NCI-H446 treated with DMSO at 0.1 percent for 48 hours (cell line): ENCODE results near the gene SLC25A33.
A peak's percentile ranks its signal among the peaks of the same experiment; 100 is the strongest.
"Not testable (repeated sequence)": the region's sequence is repeated elsewhere in the genome, so short reads cannot be mapped to it uniquely, and the experiment has no call there.

ENCODE experiments used
- DNase-seq: peaks from one replicate; lab custom pipeline; 2025; lab: John Stamatoyannopoulos, UW

SLC25A33 gene, protein sequence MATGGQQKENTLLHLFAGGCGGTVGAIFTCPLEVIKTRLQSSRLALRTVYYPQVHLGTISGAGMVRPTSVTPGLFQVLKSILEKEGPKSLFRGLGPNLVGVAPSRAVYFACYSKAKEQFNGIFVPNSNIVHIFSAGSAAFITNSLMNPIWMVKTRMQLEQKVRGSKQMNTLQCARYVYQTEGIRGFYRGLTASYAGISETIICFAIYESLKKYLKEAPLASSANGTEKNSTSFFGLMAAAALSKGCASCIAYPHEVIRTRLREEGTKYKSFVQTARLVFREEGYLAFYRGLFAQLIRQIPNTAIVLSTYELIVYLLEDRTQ

DNA sequence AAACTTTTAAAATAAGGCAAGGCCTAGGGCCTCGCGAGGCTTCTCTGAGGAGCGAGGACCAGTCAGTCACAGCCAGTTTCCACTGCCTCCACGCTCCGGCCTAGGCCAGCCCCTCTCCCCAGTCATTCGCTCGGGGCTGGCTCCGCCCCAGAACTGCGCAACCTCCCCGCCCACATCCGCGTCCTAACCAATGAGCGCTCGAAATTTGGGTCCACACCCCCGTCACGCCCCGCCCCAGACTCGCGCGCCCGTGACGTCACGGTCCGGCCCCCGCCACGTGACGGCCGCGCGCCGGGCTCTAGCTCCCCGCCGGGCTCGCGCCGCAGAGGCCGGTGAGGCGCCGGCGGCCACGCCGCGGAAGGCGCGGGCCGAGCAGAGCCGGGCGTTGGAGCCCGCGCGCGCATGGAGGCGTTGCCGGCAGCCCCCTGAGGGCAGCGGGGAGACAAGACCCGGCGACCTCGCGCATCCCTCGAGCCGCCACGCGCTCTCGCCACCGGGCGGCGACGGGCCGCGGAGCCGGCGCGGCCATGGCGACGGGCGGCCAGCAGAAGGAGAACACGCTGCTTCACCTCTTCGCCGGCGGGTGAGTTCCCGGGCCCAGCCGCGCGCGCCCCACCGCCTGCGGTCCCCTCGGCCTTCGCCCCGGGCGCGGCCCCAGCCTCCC is at the start of gene SLC25A33:
Gene SLC25A33 (plus strand): TSS at position 301 of the 664 bp plus-strand sequence. CDS start 227 bp downstream, at position 528.
- peak; percentile 93 for DNase-seq

DNA sequence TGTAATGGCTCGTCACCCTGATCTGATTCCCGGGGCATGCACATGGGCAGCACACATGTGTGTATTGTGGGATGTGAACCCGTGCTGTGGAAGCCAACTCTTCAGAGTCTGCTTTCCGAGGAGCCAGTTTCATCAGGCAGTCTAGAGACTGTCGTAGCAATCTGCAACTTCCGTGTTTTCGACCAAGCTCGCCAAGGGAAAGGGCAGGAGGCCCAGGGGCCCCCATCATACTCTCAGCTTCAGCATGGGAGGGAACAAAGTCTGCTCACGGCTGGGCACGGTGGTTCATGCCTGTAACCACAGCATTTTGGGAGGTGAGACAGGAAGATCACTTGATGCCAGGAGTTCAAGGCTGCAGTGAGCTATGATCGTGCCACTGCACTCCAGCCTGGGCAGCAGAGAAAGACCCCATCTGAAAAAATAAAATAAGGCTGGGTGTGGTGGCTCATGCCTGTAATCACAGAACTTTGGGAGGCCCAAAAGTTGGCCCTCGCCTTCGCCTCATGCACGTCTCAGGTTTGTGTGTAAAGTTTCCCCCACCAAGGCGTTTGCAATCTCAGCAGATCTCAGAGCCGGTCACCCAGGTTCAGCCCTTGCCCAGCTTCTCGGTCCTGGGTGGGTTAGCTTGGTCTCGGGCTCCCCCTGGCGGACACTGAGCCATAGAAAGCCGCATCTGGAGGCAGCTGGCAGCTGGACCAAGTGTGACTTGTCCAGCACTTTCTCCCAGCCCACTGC is 48.5 kb upstream of the SLC25A33 start:
- DNase-seq = no peak

DNA sequence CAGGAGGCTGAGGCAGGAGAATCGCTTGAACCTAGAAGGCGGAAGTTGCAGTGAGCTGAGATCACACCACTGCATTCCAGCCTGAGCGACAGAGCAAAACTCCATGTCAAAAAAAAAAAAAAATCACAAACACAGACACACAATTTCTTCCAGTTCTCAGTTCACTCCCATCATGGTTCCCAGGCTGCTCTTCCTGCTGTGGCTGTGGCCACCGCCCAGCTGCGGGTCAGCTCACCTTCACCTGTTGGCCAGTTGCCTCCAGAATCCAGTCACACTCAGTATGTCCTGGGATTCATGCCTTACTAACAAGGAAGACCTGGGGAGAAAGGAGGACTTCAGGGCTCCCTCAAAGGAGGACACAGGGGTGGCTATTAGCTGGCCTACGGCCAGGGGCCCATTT is 45.9 kb upstream of the SLC25A33 start:
- DNase-seq = no peak

DNA sequence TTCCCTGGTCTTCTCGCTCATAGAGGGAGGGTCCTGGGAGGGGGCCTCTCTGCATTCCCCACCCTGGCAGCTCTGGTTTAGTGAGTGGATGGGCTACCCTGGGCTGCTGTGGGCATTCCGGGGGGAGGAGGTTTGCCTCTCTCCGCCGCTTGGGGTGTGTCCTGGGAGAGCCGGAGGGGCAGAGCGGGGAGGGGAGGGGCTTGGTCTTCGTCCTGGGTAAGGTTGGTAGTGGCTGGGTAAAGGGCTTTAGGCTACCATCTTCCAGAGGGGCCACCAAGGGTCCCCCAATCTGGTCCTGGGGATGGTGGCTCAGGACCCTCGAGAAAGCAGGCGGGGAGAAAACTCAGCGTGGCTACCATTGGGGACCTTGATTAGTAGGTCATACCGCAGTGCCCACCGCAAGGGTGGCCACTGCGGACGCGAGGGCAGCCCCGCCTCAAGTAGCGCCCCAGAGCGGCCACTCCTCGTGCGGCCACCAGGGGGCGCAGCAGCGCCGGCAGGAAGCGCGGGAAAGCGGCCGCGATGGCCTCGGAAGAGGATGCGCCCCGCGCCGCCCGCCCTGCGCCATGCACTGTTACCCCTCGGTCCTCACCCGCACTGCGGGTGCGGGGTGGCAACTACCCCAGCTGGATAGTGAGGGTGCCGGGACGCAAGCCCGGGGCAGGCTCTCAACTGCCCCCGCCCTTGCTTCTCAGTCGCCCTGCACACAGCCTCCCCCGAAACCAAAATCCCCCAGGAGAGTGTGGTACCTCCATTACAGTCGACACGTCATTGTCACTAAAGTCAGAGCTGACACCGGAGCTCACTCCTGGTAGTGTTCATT is 44.1 kb upstream of the SLC25A33 start:
- DNase-seq = peak; percentile 11

DNA sequence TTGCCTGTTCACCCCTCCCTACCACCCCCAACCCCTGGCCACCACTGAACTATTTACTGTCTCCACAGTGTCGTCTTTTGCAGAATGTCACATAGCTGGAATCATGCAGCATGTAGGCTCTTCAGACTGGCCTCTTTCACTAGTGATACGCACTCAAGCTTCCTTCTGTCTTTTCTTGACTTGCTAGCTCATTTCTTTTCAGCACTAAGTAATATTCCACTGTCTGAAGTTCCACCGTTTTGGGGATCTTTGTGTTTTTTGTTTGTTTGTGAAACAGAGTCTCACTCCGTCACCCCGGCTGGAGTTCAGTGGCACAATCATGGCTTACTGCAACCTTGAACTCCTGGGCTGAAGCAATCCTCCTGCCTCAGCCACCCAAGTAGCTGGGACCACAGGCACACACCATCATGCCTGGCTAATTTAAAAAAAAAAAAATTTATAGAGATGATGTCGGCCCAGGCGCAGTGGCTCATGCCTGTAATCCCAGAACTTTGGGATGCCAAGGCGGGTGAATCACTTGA is 43.4 kb upstream of the SLC25A33 start:
- no peak for DNase-seq

DNA sequence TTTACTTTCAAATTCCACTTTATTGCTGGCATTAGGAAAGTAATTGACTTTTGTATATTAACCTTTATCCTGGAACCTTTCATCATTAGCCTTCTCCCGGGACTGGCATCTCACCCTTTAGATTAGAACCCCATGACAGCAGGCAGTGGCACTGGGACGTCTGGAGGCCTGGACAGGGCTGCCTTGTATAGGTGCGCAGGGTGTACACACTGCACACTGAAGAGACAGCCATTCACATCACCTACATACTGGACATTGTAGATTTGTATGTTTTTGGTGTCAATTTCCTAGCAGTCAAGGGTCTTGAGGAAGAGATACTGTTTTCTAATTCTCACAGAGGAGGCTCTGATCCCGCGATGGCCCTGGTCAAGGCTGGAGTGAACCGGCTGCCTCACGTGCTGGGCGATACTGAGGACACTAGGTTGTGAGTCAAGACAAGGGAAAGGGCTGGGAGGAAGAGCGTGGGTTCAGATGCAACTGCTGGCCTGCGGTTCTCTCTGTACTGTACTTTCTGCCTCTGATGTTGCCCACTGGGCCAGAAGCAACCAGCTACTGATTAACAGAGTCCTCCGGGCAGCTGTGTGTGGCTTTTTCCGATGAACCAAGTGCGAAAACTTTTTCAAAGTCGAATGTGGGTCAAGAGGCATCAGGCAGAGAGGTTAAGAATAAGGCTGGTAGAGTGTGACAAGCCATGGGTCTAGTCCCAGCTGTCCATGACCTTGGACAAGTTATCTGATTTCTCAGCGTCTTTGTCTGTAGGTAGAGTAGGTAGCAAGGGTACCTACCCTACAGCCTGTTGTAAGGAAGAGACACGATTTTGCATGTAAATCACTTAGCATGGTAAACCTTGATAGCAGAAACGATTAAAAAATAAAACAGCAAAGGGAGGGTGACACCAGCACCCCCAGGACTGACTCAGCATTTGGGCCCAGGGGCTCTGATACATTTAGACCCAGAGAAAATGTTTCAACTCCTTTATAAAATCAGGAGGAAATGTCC is 38.2 kb upstream of the SLC25A33 start:
- no peak for DNase-seq

DNA sequence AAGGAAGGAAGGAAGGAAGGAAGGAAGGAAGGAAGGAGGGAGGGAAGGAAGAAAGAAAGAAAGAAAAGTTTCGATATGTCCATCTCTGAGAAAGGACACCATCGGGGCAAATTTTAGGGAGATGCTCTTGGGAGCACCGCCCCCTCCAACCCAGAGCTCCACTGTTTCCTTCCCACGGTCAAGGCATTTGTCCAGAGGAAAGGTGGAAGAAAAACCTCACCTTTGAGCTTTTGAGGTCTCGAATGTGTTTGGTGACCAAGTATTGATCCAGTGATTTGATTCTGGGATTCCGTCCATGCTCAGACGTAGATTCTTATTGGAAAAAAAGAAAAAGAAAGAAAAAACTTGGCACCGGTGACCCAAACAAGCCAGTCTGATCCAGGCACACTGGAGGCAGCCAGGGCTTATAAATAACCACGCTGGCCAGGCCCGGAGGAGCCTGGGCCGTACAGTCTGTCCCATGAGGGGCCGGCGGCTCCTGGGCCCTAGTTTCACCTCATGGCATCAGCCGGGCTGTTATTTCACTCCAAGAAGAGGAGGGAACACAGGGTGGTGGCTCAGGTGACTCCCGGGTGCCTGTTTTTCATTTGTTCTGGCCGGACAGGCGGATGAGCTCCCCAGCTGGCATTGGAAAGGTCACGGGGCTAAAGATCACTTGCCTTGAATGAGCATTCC is 36.1 kb upstream of the SLC25A33 start:
- DNase-seq = no peak

DNA sequence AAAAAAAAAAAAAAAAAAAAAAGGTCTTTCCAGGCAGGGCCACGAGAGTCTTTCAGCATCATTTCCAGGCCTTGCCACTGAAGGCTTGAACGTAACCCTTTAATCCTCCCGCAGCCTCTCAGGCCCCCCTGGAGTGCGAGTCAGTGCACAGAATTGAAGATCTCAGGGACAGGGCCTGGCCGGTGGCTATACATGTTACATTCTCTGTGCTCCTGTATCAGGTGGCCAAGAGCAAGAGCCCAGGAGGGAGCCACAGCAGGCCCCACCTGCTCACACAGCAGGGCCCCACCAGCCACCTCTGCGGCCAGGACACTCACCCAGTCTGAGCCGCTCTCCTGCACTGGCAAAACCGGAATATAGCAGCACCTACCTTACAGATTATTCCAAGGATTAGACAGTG is 34.1 kb upstream of the SLC25A33 start:
- no peak for DNase-seq

DNA sequence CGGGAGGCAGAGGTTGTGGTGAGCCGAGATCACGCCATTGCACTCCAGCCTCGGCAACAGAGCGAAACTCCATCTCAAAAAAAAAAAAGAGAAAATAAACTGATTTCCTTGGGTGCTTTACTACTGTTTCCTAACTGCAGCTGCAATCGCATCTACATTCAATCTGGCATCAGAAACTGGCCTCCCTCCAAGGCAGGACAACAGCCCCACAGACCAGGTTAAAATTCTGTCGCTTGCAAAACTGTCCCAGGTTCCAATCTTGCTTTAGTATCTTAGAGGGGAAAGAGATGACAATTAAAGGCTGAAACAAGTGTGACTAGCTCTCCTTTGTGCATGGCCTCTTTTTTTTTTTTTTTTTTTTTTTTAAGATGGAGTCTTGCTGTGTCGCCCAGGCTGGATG is 32.4 kb upstream of the SLC25A33 start:
- DNase-seq = no peak

DNA sequence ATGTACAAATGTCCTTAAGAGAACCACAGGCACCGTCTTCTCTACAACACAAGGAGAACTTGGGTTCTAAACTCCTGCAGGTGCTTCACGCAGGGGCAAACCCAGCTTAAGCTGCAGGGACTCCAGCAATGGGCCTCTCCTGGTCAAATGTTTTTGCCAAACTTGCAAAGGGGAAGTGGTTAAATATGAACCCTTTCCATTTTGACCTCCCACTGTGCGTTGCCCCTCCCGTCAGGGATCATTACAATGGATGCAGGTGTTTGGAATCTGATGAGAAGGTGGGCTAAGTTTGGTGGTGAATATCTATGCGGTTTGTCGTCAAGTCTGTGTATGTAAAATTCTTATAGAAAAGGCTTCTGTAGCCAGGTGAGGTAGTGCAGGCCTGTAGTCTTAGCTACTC is 29.1 kb upstream of the SLC25A33 start:
- DNase-seq = no peak

DNA sequence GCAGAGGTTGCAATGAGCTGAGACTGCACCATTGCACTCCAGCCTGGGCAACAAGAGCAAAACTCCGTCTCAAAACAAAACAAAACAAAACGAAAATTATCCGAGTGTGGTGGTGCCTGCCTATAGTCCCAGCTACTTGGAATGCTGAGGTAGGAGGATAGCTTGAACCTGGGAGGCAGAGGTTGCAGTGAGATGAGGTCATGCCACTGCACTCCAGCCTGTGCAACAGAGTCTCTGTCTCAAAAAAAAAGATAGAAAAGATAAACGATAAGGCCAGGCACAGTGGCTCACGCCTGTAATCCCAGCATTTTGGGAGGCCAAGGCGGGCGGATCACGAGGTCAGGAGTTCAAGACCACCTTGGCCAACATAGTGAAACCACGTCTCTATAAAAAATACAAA is 23.7 kb upstream of the SLC25A33 start:
- not testable (repeated sequence) for DNase-seq

DNA sequence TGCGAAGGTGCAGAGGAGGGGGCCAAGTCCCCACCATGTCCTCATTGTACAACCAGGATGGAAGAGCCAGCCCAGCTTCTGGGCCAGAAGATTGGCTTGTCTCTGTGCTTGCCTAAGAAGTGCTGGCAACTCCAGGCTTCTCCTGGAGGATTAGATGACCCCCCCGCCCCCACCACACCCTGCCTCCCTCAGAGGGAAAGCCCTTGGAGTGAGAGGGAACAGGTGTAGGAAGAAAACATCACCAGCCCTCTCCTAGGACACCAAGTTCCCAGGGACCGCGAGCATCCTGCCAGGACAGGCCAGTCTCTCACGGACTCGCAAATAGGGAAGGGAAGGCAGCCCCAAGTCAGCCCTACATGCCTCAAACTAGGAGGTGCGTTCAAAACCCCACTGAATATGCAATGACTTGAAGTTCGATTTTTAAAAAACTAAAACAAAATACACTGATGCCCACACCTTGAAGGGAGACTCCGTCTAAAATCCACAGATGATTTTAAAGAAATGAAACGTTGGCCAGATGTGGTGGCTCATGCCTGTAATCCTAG is 20.7 kb upstream of the SLC25A33 start:
- no peak for DNase-seq

DNA sequence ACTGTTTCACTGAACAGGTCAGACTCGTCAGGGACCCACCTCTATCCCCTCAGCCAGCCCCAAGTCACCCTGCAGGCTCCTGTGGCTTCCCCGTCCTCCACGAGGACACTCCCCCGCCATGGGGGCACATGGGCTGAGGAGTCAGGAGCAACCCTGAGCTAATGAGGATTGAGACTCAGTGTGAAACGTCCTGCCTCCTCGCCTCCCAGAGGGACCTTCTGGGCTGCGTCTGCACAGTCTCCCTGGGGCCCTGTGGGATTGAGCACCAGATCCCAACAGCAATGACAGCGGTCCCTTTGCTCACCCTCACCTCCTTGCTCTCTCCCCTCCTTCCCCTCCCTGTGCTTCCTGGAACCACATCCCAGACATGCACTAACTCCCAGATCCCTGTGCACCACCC is 18.9 kb upstream of the SLC25A33 start:
- DNase-seq = no peak

DNA sequence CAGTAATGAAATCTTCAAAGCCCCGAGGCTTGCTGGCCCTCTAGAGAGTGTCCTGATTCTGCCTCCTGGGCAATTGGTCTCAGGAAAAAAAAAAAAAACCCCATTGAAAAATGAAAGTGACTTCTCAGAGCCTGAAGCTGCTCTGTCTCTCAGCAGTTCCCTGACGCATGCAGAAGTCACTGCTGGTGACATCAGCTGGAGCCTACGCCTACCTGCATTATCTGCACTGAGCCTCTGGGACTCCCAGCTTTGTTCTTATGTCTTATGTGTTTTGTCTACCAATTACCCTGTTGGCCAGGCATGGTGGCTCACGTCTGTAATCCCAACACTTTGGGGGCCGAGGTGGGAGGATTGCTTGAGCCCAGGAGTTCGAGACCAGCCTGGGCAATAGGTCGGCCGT is 10.1 kb upstream of the SLC25A33 start:
- no peak for DNase-seq

DNA sequence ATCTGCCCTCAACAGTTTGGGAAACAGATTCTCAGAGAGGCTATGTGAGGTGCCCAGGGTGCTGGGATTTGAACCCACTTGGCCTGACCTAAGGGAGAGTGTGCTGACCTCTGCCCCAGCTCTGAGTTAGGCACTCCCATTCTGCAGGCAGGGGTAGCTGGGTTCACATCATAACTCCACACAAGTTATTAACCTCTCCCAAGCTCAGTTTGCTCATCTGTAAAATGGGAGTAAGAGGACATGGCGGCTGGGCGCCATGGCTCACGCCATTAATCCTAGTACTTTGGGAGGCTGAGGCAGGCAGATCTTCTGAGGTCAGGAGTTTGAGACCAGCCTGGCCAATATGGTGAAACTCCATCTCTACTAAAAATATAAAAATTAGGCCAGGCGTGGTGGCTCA is 8.9 kb upstream of the SLC25A33 start:
- no peak for DNase-seq

DNA sequence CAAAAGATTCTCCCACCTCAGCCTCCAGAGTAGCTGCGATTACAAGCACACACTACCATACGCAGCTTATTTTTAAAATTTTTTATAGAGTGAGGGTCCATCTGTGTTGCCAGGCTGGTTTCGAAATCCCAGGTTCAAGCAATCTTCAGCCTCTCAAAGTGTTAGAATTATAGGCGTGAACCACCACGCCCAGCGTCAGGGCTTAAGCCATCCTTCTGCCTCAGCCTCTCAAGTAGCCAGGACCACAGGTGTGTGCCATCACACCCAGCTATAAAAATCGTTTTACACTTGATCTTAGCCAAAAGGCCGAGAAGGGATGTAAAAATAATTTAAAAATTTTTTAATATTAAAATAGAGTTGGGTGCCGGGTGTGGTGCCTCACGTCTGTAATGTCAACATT is 4.3 kb upstream of the SLC25A33 start:
- no peak for DNase-seq

DNA sequence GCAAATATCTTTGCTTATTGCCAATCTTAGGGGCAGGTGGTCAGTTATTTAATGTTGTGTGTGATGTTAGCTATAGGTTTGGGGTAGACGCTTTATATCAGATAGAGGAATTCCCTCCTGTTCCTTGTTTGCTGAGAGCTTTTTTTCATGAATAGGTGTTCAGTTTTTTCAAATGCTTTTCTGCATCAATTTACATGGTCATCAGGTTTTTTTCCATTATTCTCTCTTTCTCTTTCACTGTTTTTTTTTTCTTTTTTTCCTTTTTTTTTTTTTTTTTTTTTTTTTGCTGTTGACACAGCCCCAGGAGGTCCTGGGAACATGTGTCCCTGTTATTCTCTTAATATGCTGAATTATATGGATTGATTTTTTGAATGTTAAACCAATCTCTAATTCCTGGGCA is 3.0 kb upstream of the SLC25A33 start:
- DNase-seq = no peak

DNA sequence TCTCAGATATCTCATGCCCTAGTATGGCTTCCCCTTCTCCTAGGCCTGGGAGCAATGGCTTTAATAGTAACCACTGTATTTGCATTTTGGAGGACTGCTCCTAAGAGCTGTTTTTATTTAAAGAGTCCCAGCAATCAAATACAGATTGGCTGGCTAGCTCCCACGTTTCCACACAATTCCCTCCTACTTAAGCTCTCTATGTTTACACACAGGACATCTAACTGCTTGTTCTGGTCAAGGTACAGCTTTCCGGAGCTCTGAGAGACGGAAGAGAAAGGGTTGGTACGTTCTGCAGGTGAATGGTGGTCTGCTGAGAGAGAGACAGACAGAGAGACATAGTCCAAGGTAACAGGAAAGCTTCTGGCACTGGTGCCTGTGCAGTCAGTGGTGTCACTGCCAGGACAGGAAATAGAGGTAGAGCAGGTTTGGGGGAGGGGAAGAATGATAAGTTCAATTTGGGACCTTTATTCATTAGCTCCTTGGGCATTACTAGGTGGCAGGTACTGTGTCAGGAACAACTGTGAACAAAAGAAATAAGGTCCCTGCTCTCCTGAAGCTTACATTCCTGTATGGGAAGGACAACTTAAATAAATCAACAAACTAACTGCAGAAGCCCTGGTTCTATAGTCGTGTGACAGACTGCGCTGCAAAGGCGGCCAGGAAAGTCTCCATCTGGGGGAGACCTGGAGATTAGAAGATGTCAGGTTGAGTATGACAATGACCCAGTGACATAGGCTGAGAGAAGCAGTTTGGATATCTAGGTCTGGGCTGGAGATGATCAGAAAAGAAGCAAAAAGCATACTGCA is 1.2 kb upstream of the SLC25A33 start:
- DNase-seq = no peak

DNA sequence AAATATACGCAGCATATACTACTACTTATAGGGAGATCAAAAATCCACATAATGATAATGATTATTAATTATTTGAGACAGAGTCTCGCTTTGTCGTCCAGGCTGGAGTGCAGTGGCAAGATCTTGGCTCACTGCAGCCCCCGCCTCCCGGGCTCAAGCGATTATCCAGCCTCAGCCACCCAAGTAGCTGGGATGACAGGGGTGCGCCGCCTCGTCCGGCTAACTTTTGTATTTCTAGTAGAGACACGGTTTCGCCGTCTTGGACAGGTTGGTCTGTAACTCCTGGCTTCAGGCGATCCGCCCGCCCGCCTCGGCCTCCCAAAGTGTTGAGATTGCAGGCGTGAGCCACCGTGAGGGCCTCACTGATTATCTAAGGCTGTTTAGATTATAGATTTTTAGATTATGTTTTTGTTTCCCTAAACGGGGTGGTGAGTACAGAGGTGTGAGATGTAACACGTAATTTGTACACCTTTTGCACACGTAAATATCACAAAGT is 548 bp upstream of the SLC25A33 start:
- no peak for DNase-seq
